HG03520 (cell line): ENCODE measurements around the gene SRGAP2C.
"Not testable (repeated sequence)": the region's sequence is repeated elsewhere in the genome, so short reads cannot be mapped to it uniquely, and the experiment has no call there.

ENCODE experiments used
- ATAC-seq: cut with Tn5 transposase; IDR thresholded peaks from one replicate; pipeline ENCODE4 v1.9.1; 2021; ENCODE audit warnings: mild to moderate bottlenecking, moderate library complexity; ENCODE audit not compliant: unreplicated experiment

The SRGAP2C gene

DNA sequence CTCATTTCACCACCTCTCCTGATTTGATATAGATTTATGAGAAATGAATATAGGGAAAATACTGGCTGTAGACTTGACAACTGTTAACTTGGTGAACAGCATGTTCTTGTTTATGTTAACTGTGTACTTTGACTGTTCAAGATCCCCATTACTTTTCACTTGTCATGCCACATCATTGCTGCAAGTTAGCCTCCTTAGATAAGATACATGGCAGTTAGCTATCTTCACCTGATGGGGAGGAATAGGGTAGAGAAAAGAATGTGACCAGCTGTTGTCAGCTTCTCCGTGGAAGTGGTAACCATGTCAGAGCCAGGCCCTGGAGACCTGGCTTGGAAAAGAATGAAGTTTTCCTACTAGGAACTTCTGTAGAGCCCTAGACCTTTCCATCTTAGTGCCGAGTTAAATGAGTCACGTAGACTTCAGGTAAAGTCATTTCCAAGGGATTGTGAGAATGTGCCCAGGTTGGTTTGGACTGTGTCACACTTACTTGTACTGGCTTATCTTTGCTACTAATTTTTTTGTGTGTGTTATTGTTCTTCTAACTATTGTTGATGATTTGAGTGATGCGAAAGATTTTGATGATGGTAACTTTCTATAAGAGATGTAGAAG lies 41.6 kb downstream of the SRGAP2C start:
- ATAC-seq, result not testable (repeated sequence)

DNA sequence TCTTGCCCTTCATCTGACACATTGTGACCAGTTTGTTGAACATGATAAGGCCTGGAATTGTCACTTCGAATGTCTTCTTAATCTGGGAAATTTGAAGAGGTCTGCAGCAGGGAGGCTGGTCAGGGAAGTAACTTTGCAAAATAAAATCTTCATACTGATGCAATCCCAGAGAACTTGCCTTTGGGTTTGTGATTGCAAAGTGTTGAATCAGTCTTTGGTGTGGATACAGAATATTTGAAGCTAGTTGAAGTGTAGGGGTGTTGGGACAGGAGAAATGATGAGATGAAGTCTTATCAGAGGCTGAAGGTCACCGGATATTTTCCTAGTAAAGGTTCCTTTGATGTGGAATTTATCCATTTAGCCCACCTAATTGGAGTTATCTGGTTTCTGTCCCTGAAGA lies 42.1 kb downstream of the SRGAP2C start:
- ATAC-seq, result not testable (repeated sequence)

DNA sequence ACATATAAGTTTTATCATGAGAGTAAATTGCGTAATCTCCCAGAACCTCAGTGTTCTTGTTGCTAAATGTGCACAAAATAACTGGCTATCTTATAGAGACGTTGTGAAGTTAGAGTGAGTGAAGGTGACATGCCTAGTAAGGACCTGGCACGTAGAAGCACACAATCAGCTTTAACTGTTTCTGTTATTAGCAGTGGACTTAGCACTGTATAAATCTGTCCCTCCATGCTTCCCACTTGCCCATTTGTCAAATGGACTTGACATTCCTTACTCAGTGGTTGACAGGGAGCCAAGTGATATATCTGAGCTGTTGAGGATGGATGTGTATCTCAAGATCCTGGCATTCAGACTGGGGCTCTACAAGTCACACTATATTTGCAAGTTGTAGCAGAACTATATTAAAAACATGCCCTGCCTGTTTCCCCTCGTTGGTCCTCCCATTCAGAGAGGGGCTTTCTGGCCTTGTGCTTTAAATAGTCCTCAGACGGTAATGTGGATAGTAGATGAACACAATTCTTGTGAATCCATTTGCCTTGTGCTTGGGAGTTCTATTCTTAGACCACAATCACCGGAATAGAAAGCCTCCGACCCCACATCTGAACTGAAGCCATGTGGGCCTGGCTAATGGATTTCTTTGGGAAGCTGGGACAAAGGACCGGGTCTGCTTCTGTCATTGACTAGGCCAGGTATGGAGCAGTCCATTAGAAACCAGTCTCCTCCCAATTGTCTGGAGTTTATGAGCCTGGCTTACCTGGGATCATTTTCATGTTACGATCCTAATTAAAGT lies 43.0 kb downstream of the SRGAP2C start:
- not testable (repeated sequence) for ATAC-seq

DNA sequence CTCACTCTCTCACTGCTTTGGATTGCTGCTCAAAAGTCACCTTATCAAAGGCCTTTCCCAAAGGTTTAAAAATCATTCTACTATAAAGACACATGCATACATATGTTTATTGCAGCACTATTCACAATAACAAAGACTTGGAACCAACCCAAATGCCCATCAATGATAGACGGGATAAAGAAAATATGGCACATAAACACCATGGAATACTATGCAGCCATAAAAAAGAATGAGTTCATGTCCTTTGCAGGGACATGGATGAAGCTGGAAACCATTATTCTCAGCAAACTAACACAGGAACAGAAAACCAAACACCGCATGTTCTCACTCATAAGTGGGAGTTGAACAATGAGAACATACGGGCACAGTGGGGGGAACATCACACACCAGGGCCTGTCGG lies 45.9 kb downstream of the SRGAP2C start:
- not testable (repeated sequence) for ATAC-seq

DNA sequence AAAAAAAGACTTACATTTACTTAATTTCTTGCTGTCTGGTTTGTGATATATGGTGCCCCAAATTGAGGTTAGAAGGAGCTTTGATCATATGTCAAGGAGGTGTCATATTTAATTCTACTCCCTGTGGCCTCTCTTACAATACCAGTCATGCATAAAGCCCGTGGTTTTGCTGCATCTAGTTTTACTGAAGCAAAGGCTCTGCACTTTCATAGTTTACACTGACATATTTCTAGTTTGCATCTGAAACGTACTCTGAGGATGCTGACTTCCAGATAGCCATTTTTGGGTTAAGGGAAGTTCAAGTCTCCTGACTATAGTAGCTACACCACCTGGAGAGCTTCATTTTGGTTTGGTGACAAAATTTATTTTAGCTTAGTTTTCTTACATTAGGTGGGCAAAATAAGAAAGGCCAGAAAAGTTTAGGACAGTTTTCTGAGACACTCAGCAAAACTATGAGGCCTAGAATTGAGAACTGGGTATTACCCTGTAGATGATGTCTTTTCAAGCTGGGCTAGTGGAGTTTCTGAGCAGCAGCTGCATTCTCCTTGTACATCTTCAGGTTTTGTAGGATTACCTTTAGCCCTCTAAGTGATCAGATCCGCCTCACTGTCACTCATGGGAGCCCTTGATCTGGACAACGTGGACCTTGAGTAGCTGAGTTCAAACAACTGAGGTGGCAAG lies 47.8 kb downstream of the SRGAP2C start:
- not testable (repeated sequence) for ATAC-seq

DNA sequence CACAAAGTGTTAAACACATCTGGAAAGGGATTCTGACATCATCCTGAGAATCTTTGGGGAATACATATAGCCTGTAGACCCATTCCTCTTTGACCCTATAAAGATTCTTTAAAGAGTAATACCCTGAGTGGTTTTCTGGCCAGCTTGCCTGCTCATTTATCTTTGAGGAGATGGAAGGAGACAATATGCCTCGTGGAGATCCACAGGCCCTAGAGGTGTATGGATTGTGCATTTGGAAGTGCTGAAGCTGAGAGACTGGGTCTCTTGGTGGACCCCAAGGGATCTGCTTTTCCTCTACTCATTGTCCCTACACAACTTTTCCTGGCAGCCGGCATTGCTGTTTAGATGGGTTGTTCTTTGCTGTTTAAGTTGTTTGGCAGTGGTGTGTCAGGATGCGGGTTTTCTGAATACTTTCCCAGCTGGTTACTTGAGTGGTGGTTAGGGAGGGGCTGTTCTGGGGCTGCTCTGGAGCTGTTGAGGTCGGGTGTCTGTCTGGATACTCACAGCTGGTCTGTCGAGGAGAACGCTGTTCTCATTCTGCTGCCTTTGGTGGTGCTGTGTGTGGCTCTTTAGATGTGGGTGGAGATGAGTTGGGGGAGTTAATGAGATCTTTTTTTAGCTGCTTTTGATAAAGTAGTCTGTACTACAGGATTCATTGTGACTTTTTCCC lies 49.5 kb downstream of the SRGAP2C start:
- not testable (repeated sequence) for ATAC-seq

DNA sequence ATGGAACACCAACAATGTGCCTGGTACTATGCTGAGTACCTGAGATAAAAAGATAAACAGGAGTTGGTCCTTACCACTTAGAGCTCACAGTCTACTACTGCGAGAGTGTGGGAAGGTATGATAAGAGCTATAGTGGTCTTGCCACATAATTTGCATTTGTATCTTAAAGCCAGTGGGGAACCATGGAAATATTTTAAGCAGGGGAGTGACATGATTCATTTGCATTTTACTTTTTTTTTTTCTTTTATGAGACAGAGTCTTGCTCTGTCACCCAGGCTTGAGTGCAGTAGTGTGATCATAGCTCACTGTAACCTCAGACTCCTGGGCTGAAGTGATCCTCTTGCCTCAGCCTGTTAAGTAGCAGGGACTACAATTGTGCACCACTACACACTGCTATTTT lies 53.6 kb downstream of the SRGAP2C start:
- ATAC-seq, result peak; percentile 93

DNA sequence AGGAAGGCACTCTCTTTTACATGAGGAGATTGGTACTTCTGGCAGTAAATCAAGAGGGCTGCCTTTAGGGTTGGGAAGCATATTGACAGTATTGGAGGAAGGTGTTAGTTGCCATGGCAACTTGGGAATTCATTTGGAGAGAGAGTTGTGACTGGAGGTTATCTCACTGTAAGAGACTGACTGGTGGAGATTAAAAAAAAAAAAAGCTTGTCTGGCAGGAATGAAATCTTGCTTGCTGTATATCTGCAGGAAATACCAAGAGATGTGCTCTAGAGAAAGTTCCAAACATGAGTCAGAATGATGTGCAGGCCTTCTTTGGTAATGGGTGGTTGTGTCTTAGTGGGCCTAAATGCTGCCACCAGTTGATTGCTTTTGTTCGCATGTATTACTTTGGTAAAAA lies 59.1 kb downstream of the SRGAP2C start:
- not testable (repeated sequence) for ATAC-seq

DNA sequence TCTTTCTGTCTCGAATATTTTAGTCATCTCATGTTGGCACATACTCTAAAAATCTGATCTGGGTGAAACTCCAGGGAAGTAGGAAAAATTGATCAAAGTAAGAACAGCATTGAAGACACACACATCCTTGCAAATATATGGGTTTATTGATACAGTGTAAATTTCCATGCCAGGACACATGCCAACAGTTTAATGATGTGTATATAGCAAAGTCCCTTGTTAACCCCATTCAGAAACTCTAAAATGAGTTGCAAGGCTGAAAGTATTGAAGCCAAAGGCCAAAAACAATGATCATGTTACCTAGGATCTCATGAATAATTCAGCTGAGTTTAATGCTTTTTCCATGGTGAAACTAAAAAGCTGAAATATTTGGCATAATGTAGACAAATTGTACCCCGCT lies 61.6 kb downstream of the SRGAP2C start:
- ATAC-seq, result not testable (repeated sequence)

DNA sequence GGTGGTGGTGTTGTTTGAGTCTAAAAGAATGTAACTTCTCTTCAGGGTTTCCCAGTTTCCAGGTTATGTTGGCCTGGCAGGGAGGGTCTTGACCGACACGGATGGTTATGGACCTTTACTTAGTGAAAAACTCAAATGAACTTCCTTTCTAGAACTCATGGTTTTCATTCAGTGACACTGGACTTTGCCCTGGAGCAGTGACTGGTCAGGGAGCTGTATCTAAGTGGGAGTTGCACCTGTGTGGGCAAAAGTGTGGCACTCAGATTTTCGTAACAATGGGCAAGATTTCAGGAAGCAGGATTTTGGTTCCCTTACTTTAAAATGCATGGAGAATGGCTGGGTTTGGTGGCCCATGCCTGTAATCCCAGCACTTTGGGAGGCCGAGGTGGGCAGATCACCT lies 67.9 kb downstream of the SRGAP2C start:
- ATAC-seq, result not testable (repeated sequence)

DNA sequence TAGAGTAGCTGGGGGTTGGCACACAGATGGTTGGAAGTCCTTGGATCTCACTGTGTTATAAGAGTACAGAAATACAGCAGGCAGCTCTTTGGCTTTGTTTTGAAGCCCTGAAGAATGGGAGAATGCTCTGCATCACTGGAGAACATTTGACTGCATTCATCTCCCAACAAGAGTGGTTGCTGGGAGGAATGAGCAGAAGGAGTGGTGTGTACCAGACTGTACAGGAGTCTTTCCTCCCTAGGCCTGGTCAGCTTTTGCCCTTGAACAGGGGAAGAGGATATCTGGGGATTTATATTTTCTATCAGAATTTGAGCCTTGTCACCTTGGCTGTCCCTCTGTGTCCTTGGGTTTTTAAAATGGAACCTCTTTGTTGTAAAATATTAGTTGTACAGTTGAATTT lies 69.8 kb downstream of the SRGAP2C start:
- ATAC-seq, result not testable (repeated sequence)

DNA sequence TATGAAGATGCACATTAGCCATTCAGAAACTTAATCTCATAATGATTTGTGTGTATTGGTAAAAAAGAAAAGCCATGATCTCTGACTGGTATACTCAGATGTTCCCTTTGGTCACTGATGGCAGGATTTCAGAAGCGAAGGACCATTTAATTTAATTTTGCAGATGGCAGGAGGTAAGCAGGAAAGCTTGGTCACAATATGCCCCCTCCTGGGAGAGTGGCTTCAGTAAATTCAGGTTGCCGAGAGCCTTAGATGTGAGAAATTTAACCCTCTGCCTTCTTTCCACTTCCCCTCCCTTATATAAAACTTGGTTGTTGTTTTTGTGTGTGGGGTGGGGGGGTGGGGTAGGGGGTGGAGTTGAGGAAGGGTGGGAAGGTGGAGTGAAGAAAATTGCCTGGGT lies 72.9 kb downstream of the SRGAP2C start:
- not testable (repeated sequence) for ATAC-seq

DNA sequence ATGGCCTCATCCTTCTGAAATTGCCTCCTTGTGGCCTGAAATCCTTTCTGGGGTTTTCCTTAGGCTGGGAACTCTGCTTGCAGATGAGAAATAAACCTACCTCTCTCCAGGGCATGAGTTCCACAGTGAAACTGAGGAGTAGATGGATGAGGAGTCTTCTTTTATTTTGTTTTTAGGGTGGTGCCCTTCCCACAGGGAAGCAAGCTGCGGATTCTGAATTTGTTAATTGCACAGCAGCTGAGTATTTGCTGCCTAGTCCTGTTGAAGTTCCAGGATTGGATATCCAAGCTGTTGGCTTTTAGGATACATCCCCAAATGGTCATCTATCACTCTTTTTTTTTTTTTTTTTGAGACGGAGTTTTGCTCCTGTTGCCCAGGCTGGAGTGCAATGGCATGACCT lies 73.4 kb downstream of the SRGAP2C start:
- not testable (repeated sequence) for ATAC-seq

DNA sequence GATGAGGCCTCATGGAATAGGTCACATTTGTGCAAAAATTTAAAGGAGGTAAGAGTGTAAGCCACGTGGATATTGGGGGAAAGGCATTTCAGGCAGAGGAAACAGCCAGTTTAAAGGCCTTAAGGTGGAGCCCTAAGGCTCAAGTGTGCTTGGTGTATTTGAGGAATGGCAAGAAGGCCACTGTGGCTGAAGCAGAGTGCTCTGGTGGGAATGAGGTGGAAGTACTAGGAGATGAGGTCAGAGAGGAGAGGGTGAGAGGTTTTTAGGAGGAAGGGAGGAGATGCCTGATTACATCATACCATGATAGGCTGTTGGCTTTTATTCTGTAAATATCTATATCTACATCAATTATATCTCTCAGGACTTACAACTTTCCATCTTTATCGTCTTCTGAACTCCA lies 75.4 kb downstream of the SRGAP2C start:
- ATAC-seq, result not testable (repeated sequence)

DNA sequence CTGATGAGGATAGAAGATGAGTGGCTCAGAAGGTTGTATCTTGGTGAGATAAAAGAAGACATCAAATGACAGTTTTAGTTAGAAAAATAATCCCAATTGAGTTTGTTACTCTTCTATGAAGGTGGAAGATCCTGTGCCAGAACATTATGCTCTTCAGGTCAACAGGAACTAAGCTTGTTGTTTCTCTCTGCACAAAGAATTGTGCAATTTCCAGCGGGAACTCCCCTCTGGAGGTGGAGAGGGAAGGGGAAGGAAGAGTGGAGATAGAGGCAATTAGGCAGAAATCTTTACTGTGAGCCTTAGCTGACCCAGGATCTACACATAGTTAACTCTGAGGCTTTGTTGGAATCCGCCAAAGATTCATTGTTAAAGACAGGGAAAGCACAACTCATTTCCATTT lies 77.4 kb downstream of the SRGAP2C start:
- ATAC-seq, result not testable (repeated sequence)

DNA sequence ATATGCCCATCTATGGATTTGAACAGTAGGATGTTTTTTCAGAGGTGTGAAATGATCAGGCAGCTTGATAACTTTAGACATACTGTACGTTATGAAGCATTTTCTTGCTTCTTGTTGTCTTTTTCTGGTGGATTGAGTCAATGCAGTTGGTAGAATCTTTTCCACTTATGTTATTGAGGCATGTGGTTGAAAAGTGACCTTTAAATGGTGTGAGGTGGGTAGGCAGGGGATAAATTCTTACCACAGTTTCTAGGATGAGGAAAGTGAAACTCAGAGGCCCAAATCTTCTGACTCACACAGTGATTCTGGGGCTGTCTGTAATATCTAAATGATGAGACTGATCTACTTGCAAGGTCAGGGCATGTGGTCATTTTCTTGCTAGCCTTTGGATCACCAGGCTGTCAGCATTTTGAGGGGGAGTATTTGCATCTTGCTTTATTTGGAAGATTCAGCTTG lies 79.0 kb downstream of the SRGAP2C start:
- ATAC-seq, result peak; percentile 83

DNA sequence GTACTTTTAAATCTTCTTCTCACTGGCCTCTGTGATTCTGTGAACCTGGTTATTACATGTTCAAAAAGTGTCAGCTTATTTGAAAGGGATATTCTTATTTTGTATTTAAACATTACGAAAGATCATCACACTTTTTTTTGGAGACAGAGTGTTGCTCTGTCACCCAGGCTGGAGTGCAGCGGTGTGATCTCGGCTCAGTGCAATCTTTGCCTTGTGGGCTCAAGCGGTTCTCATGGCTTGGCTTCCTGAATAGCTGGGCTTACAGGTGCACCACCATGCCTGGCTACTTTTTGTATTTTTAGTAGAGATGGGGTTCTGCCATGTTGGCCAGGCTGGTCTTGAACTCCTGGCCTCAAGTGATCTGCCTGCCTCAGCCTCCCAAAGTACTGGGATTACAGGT lies 82.3 kb downstream of the SRGAP2C start:
- ATAC-seq, result not testable (repeated sequence)

DNA sequence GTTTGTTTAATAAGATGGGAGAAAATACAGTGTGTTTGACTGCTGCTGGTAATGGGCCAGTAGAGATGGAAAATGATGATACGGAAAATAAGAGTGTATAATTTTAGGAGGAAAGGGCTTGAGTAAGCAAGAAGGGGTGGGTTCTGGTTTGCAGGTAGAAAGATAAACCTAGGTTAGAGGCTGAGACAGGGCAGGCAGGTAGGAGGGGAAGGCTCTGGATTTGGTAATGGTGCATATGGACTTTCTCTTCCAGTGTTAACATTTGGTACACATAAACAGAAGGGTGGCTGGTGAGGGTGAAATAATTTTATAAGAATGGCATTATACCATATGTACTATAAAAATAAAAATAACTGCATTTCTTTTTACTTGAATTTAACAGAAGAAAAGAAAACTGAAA lies 84.5 kb downstream of the SRGAP2C start:
- not testable (repeated sequence) for ATAC-seq

DNA sequence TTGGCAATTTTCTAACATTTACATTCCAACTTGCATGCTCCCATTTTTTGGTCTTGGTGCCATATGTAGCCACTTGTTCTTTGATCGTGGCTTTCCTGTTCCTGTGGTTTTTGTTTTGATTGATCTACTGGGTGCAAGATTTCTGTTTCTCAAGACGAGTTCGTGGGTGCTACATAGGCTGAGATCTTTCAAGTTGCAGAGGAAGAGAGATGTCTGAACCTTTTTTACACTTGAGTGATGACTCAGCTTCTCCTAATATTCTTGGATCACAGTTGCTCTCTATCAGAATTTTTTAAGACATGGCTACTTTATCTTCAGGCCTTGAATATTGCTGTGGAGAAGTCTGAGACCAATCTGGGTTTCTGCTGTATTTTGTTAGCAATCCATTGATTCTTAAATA lies 85.2 kb downstream of the SRGAP2C start:
- not testable (repeated sequence) for ATAC-seq

DNA sequence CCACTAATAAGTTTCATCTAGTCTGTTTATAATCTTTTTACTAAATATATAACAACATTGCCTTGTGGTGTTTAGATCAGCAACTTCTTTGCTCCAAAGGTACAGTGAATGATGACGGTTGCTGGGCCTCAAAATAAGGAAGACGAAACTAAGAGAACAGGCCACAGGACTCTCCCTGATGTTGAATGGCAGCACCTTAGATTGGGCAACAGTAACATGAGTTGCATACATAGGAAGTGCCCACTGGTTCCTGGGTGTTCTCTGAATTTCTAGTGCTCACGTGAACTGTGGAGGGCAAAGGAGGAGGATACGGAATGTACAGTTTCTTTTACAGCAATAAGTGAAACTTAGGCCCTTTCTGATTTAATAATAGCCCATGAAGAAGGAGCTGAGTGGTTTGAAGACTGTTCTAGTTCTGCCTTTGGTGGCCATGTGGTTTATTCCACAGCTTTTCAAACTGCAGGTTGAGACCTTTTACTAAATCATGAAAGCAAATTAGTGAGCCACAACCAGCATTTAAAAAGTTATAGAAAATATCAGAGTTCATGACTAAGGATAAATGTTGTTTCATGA lies 86.5 kb downstream of the SRGAP2C start:
- ATAC-seq, result not testable (repeated sequence)

DNA sequence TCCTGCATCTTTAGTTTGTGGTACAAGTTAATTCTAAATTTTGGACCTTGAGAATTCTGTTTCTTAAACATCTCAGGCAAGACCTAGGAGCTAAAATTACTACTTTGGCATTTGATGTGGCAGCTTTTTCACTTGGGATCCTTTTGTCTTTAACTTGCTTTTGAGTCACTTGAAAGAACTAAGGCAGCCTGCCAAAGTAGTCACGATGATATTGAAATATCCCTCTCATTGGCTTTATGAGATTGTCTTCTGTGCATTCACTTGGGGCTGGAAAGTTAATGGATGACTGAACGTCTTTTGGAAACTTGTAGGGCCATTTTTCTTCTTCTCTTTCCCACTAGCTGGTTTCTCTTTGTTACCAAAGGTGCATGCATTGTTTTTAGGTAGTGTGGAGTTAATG lies 90.7 kb downstream of the SRGAP2C start:
- ATAC-seq, result not testable (repeated sequence)
